GM12891 (cell line): ENCODE measurements around the gene FAM209A.

Experiments used
- DNase-seq: peaks from one replicate; pipeline ENCODE4 v3.0.0; 2011; ENCODE audit warnings: low spot score; ENCODE audit not compliant: insufficient read length
- FAIRE-seq: peaks from 2 replicates; lab custom pipeline; 2011; peaks lifted over from hg19 to GRCh38; lab: Jason Lieb, UNC
- PAX5 ChIP-seq: IDR thresholded peaks from 2 replicates; pipeline ENCODE4 v1.6.1; 2011; ENCODE audit warnings: low read length, moderate library complexity, mild to moderate bottlenecking; ENCODE audit not compliant: insufficient read depth, severe bottlenecking
- POLR2A ChIP-seq: IDR thresholded peaks from 2 replicates; pipeline ENCODE4 v1.6.1; 2011; ENCODE audit warnings: low read depth, low read length, control low read depth
- POLR2AphosphoS5 ChIP-seq: IDR thresholded peaks from 2 replicates; pipeline ENCODE4 v1.6.1; 2011; ENCODE audit warnings: low read depth, low read length, control low read depth
- POU2F2 ChIP-seq: IDR thresholded peaks from 2 replicates; pipeline ENCODE4 v1.6.1; 2011; ENCODE audit warnings: low read depth, mild to moderate bottlenecking, control low read depth, low read length, moderate library complexity
- SPI1 ChIP-seq: IDR thresholded peaks from 2 replicates; pipeline ENCODE4 v1.6.1; 2011; ENCODE audit warnings: low read depth, low read length, control low read depth
- TAF1 ChIP-seq: IDR thresholded peaks from 2 replicates; pipeline ENCODE4 v1.6.1; 2011; ENCODE audit warnings: low read depth, low read length, control low read depth

FAM209A gene

GRCh38 chr20:56570832-56571231 is 46.3 kb downstream of the FAM209A start:
- DNase-seq (no peak), FAIRE-seq (no peak)
- TF ChIP-seq POLR2AphosphoS5, result no peak
- no peak for TF ChIP-seq POLR2A
- TF ChIP-seq SPI1, result no peak
- no peak for TF ChIP-seq PAX5
- no peak for TF ChIP-seq TAF1
- TF ChIP-seq POU2F2, result no peak

- no peak for TF ChIP-seq POLR2AphosphoS5
- TF ChIP-seq SPI1, result no peak
- TF ChIP-seq TAF1, result no peak
- TF ChIP-seq POU2F2, result no peak
- no peak for TF ChIP-seq POLR2A
- FAIRE-seq, result no peak
- no peak for DNase-seq
Measured at GRCh38 chr20:56572172-56572571, 47.6 kb downstream of the FAM209A start.

GRCh38 chr20:56573986-56574385 is 49.4 kb downstream of the FAM209A start:
- no peak for FAIRE-seq
- TF ChIP-seq POLR2AphosphoS5 (no peak), TAF1 (no peak), POU2F2 (no peak), PAX5 (no peak), SPI1 (no peak), POLR2A (no peak)

DNA sequence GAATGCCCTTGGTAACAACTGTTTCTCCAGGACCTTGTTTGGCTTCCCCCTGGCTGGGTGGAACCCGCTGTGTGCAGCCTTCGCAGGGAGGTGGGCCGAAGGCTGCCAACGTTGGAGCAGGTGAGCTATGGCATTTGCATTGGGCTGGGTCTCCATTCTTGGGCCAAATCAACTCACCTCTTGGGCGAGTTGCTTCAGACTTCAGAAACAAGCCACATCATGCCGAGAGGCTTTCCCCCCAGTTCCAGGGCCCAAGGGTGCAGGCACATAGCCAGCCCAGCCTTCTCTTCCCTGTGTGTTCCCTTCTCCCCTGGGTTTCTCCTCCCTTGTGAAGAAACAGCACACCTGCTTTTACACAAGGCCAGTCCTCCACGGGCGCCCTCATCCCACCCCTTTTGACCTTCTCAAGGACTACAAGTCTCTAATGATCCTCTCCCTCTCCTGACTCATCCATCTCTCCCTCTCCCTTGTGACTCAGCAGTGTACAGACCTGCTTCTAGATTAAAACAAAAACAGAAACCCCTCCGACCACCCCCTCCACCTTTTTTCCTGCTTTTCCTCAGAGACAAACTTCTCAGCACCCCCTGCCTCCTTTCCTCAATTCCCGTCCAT is 50.1 kb downstream of the FAM209A start:
- DNase-seq, result no peak

More at GRCh38 chr20:56573986-56574385, 49.4 kb downstream of the FAM209A start:
- DNase-seq, result no peak

DNA sequence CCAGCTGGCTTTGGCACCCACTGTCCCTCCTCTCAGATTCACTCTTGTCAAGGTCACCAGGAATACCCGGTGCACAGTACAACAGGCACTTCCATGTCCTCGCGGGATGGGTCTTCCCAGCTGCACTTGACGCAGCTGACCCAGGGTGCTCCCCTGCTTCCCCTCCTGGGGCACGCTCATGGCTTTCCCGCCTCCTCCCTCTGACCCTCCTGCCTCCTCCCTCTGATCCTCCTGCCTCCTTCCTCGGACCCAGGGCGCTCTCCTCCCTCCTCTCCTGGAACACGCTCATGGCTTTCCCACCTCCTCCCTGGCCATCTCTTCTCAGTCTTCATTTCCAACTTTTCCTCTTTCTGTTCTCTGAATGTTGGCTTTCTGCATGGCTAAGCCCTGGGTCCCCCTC is 50.6 kb downstream of the FAM209A start:
- FAIRE-seq, result no peak
- TF ChIP-seq POU2F2 (no peak), TAF1 (no peak), PAX5 (no peak), POLR2AphosphoS5 (no peak), SPI1 (no peak), POLR2A (no peak)
- no peak for DNase-seq

More for the DNA sequence above, 50.1 kb downstream of the FAM209A start:
- TF ChIP-seq TAF1 (no peak), POU2F2 (no peak), PAX5 (no peak), POLR2A (no peak), SPI1 (no peak)
- FAIRE-seq, result no peak
